GM18511 (cell line): ENCODE data around the gene GALNT9.
"Not testable (repeated sequence)": the region's sequence is repeated elsewhere in the genome, so short reads cannot be mapped to it uniquely, and the experiment has no call there.

Source experiments
- ATAC-seq: cut with Tn5 transposase; IDR thresholded peaks from one replicate; pipeline ENCODE4 v1.9.1; 2021; ENCODE audit warnings: mild to moderate bottlenecking, moderate library complexity; ENCODE audit not compliant: unreplicated experiment

Gene GALNT9

DNA sequence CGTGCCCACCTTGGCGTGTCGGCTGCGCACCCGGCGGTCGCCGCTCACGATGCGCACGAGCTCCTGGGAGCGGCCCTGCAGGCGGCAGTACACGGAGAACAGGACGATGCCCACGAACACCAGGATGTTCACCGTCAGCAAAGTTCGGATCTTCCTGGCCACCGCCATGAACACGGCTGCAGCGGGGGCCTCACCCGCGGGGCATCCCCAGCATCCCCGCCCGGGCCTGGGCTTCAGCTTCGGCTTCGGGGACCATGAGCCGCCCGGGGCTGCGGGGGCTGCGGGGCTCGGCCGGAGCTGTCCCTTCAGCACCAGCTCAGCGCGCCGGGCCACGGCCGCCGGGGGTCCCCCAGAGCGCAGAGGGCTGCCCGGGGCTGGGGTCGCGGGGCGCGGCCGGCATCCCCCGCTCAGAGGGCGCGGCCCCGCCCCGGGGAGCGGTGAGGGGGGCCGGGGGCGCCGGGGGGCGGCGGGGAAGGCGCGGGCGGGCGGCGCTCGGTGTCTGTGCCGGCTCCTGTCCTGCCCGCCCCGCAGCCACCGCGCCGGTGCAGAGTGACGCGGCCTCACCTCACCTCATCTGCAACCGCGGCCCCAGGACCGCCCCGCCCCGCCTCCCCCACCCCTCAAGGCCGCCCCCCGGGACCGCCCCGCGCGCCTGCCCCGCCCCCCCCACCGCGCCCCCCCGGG lies at the start of gene GALNT9:
GALNT9 (minus strand) TSS at position 554 of the 684 bp plus-strand sequence; CDS start at position 168, 386 bp downstream.
- no peak for ATAC-seq

- not testable (repeated sequence) for ATAC-seq
These were observed 49.7 kb upstream of the GALNT9 start for GRCh38 chr12:132379057-132379456.

DNA sequence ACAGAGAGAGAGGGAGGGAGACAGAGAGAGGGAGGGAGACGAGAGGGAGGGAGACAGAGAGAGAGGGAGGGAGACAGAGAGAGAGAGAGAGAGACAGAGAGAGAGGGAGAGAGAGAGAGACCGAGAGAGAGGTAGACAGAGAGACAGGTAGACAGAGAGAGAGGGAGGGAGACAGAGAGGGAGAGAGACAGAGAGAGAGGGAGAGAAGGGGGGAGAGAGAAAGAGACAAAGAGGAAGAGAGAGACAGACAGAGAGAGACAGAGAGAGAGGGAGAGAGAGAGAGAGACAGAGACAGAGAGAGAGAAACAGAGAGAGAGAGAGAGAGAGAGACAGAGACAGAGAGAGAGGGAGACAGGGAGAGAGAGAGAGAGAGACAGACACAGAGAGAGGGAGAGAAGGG lies 47.8 kb upstream of the GALNT9 start:
- ATAC-seq: no peak

DNA sequence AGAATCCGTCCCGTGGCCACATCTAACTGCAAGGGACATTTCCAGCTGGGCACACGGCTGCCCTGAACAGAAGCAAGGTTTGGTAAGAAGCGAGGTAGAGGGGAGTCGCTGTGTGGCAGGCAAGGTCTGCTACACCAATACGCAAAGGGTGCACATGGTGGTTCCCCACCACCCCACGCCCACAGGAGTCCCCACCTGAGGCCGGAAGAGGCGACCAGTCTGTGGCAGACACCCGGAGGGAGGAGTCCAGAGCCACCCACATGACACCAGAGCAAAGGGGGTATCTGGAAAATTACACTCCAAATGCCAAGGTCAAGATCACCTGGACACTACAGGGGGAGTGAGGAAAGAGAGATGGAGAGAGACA lies 47.1 kb upstream of the GALNT9 start:
- ATAC-seq: no peak

DNA sequence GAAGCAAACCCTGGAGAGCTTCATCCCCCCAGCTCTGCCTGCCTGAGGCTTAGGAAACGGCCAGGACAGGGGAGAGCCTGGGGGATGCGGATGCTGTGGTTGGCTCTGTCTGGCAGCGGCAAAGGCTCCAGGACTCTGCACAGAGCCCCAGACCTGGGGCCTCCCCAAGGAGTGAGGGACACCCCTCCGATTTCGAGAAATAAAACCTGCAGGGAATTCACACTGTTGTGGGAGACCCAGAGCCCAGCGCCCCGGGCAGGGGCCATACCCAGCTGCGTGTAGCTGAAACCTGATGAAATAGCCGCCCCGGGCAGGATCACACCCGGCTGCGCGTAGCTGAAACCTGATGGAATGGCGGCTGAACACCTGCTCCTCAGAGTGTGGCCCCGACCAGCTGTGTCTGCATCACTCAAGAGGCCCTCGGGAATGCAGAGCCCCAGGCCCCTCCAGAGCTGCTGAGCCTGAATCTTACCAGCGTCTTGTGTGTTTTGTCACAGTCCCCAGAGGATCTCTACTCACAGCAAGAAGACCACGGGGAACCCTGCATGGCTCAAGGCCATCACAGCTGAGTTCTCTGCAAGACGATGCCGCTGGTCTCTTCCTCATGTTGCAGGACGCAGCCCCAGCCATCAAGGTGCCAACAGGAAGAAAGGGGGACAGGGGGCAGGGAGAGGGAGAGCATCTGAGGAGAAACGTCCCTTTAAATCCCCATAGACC lies 46.5 kb upstream of the GALNT9 start:
- no peak for ATAC-seq

DNA sequence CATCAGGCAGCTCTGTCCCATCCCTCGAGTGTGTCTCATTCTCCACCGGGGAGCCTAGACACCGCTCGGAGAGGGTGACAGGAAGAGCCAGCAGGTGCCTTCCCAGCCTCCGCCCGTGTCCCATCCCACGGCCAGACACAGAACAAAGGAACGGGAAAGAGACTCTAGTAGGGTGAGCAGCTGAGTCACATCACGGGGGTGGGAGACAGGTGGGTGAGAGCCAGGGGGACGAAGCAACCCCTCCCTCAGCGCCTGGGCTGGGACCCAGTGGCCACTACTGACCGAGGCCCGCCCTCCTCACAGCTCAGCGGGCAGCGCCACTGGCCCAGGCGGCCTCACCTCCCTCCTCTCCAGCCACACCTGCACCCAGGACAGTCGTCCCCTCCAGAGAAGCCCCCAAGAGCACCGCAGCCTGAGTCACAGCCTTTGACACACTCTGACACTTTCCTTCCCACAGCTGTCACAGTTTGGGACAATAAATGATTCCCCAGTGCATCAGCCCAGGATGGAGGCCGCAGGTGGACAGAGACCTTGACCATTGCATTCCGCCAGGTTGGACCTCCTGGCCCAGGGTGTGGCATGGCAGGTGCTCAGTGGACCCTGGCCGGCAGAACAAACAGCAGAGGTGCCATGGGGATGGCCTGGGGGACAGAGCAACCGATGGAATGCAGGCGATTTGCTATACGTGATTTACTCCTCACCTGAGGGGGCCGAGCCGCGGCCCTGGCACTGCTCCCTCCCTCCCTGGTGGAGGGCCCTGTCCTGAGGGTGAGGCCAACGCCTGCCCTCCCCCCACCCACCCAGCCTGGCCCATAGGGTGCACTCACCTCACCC lies 45.4 kb upstream of the GALNT9 start:
- ATAC-seq: no peak

DNA sequence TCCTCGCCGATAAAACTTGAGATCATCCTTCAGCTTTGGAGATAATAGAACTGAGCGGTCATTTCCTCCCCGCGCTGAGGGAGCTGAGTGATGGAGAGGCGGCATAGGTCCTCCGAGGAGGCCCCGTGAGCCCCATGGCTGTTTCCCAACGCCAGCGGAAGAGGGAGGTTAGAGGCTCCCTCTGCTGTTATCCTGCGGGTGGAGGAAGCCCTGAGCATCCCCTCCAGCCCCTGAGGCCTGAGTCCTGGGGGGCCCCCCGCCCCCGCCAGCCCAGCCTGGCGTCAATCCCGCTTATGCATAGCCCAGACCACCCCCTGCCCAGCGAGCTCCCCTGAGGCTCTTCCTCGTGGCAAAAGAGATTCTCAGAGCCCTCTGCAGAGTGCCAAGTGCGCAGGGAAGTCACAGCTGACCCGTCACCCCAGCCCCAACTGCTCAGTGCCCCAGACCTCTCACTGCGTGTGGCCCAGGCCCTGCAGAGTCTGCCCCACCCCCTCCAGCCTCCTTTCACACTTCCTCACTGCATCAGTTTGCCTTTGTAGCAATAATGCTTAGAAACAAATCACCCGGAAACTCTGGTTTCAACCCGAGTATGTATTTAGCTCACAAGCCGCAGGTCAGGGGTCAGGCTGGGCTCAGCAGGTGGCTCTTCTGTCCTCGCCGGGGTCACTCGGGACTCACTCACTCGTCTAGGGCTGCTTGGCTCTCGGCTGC lies 44.7 kb upstream of the GALNT9 start:
- no peak for ATAC-seq

DNA sequence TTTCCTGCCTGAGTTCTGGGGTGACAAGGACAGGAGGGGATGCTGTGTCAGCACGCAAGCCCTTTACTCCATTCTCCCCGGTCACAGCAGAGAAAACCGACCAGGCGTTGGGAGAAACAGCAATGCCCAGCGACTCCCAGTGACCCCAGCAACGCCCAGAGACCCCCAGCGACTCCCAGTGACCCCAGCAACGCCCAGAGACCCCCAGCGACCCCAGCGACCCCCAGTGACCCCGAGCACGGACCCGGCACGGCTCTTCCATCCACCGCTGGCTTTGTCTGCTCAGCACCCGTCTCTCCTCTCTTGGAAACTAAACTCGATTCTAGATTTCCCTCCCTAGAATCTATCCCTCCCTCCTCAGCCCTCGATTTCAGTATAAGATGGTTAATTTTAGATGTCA lies 38.5 kb upstream of the GALNT9 start:
- ATAC-seq: no peak

GRCh38 chr12:132367071-132367851 lies 37.9 kb upstream of the GALNT9 start:
- no peak for ATAC-seq

- ATAC-seq: no peak
These were observed 37.0 kb upstream of the GALNT9 start for GRCh38 chr12:132366341-132366861.

DNA sequence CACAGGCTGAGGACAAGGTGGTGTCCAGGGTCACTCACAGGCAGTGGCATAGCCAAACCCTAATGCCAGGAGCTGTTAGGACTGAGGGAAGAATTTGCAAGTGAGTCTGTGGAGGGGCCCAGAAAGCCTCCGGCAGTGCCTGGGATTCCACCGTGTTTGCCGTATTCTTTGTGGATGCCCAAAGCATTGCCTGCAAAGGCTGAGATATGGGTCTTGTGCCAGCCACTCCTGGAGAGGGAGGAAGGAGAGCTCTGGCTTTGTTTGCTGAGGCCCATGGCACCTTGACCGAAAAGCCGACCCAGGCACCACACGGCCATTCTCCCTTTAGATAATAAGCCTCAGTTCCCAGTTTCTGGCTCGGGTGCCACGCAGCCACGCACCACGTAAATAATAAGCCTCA lies 35.8 kb upstream of the GALNT9 start:
- no peak for ATAC-seq

GRCh38 chr12:132364348-132364902 lies 35.0 kb upstream of the GALNT9 start:
- no peak for ATAC-seq

DNA sequence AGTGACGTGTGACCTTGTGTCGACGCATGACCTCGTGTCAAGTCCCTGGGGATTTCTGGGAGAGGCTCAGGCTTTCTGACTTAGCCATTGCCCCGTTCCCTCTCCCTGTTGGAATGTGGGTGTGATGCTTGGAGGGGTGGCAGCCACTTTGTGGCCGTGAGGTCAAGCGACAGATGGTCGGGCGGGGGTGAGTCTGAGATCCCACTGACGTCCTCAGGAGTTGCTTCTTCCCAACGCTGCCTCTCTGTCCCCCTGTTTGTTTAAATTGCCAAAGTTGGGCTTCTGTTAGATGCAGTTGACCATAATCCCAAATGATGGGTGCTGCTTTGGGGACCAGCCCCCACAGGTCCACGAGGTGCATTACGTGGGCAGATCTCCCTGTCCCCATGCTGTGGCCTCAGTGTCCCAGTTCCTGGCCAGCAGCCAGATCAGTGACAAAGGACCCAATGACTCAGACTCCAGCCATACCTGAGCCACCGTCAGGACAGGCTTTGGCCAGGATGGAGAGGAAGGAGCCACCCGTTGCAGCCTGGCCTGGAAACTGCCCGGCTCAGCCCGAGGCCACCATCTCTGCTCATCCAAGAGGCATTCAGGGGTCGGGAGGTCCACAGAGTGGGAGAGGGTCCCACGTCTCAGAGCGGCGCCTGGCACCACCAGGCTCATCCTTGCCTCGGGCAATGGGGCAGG lies 34.4 kb upstream of the GALNT9 start:
- no peak for ATAC-seq

DNA sequence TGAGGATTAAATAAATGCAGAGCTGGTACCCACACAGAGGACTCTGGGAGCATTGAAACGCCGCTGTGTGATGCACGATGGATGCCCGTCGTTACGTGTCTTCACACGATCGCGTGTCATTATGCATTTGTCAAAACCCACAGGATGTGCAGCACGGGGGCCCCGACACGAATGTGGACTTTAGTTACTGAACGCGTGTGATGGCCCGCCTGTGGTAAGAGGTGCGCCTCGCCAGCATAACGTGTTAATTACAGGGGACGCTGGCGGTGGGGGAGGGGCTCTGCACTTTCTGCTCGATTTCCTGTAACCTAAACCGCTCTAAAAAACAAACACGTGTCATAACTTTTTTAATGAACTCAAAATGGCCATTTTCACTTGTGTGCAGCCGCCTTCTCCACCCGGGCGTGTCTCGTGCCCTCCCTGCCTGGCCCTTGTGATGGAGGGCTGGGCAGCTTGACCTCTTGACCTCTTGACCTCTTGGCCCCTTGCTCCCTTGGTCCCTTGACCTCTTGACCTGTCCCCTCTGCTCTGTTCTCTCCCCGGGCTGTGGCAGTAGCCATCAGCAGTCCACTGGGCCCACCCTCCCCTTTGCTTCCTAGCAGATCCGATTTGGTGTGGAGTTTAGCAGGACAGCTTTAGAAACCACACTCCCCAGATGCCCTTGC lies 33.7 kb upstream of the GALNT9 start:
- no peak for ATAC-seq

- no peak for ATAC-seq
These were observed 31.8 kb upstream of the GALNT9 start for GRCh38 chr12:132360906-132361777.

DNA sequence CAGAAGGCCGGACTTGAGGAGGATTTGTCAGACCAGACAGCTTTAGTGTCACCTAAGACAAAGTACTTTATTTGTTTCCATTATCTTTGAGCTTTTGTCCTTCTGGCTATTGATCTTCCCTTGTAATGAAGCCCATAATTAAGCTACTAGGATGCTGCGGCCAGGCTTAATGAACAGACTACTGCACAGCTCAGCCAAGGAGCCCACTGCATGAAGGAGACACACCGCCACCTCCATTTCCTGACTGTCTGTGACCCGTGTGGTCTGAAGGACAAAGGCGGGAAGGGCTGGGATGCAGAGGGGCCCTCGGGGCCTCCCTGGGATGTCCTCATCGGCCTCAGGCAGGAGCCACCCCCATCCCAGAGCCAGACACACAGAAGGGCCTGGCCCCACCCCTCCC lies 31.0 kb upstream of the GALNT9 start:
- no peak for ATAC-seq

DNA sequence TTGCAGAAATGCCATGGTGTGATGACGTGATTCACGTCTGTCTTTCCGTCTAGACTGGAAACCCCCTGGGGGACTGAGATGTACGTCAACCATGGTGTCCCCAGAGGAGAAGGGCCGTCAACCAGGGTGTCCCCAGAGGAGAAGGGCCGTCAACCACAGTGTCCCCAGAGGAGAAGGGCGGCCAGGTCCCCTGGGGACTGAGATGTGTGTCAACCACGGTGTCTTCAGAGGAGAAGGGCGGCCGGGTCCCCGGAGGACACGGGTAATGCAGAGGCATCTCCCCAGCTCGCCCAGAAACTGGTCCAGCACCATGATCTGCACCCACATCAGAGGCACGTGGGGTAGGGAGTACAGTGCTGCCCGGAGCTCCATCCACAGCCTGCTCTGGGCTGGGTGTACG lies 30.6 kb upstream of the GALNT9 start:
- no peak for ATAC-seq

- no peak for ATAC-seq
These were observed 30.2 kb upstream of the GALNT9 start for GRCh38 chr12:132359551-132359950.
